Dermis microvascular lymphatic vessel endothelial cell (primary cell): ENCODE measurements around the gene UBE2H. TPM values are rescaled to one million over a fixed set of nuclear protein-coding genes. Genes with fewer than 3 reads are reported as not detected.
A peak's percentile ranks its signal among the peaks of the same experiment; 100 is the strongest.

ENCODE experiments used
- DNase-seq, 2 donors: peaks; one replicate each; pipeline versions ENCODE4 v3.0.0 to v3.0.0-alpha.2; 2010; ENCODE audit warnings: low read depth in 2 of 2
- total RNA-seq: library from RNA; depleted of rRNA; stranded (reverse); fragments of >200 nt; gene quantifications from 2 replicates; pipeline ENCODE4 v1.2.1, GENCODE V29; 2014

Gene UBE2H
- total RNA-seq, 1 donor from 2014 or later = 45.6 TPM

- DNase-seq = peak; percentile 55 to 72
These were observed 2.4 kb downstream of the UBE2H start for GRCh38 chr7:129950191-129950932.

DNA sequence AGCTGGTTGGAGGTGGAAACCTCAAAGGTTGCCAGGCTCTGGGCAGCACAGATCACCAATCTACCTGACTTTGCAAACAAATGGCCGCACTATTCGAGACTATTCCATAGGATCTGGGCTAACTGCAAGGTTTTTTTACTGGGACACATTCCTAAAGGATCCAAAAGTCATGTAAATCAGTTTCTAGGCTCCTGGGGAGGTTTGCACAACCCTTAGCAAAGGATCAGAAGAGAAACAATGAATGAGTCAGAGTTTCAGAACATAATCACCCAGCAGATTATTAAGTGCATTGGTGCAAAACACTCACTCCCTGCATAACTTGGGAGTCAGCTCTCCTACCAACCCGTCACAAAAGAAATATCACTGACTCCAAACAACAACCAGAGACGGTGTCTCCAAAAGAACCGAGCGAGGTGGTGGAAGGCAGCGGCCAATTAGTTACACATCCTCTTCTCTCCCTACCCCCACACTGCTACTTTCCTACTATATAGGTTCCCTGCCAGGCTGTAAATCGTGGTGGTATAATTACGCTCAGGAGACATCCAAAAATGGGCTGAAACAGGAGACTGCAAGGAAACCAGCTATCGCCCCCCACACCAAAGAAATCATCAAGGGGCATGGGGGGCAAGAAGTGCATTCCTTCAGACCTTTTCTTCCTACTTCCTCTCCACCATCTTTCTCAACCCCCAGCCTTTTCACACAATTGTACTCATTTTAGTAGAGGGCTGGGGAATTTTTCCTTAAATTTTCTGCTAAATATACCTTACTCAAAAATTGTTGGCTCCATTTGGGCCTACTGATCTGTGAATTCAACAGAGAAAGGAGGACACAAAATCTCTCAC, 3.2 kb downstream of the UBE2H start:
- DNase-seq = peak; percentile 57 to 84

- DNase-seq = peak; percentile 97
These were observed 3.9 kb downstream of the UBE2H start for GRCh38 chr7:129948877-129949291.

GRCh38 chr7:129948338-129948737, 4.4 kb downstream of the UBE2H start:
- no peak for DNase-seq

GRCh38 chr7:129947701-129948100, 5.1 kb downstream of the UBE2H start:
- no peak for DNase-seq

DNA sequence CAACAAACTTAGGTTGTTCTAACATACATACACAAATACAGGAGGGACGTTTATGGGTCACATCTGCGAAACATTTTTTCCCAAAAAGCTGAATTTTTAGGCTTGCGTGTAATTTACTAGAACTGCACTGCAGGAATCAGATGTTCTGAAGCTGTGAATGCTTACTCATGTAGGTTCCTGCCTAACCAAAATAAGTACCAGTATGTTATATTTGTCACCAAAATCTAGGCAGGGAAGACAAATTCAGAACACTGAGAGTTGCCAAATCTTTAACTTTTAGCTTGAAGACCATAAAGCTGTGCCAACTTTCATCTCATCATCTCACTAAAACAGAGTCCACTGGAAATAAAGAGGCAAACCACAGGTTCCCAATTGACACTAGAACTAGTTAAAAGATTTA, 5.7 kb downstream of the UBE2H start:
- no peak for DNase-seq

GRCh38 chr7:129946282-129946681, 6.5 kb downstream of the UBE2H start:
- no peak for DNase-seq

- DNase-seq = no peak
These were observed 9.4 kb downstream of the UBE2H start for GRCh38 chr7:129943352-129943751.

- DNase-seq = no peak
These were observed 12.4 kb downstream of the UBE2H start for GRCh38 chr7:129940329-129940728.

DNA sequence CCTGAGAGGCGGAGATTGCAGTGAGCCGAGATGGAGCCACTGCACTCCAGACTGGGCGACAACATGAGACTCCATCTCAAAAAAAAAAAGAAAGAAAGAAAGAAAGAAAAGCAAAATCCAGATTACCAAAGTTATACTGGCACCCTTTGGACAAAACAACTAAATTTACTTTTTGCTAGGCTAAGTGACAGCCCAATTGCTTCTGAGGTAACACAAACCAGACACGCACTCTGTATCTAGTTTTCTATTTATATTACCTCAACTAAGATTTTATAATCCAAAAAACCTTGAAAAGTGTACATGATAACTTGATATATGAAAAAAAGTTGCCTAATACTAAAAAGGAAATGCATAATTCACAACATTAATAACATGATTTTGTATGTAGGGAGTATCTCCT, 12.9 kb downstream of the UBE2H start:
- DNase-seq = no peak

GRCh38 chr7:129933627-129934026, 19.1 kb downstream of the UBE2H start:
- no peak for DNase-seq

- no peak for DNase-seq
These were observed 26.1 kb downstream of the UBE2H start for GRCh38 chr7:129926618-129927017.

DNA sequence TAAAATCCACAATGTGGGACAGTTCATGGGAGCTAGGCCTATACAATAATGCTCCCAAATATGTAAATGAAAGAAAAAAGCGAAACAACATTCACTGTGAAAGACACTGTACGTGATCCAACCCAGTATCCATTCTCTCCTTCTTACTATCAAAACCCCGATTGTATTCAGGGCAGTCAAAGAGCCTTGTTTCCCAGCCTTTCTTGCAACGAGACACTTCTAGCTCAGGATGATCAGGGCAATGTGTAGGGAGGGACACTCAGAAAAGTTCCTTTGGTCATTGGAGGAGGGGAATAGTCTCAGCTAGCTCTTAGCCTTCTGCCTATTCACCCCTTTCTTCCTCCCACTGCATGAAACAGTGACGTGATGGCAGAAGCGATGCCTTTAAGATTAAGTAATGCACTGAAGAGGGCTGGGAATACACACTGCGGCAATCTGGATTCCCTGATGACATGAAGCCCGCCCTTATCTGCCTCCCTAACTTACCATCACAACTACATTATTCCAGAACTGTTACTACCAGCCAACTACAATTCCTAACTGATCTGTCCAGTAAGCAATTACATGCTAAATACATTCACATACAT, 27.3 kb downstream of the UBE2H start:
- DNase-seq = no peak

DNA sequence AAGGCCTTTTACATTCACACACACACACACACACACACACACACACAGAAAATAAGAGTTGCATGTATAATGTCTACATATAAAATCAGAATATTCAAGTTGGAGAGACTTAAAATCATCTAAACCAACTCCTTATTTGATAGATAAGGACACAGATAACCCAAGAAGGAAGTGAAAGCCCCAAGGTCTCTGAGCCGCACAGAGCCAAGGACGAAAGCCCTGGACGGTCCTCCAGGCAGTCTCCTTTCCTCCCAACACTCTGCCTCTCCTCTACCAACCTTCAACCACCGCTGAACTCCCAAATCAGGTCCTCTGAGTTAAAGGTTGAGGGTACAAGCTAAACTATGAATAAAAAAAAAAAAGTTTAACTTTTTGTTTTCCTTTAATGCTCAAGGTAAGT, 28.2 kb downstream of the UBE2H start:
- no peak for DNase-seq

- peak in 1 of 2 donors; percentile 66 for DNase-seq
These were observed 29.1 kb downstream of the UBE2H start for GRCh38 chr7:129923709-129924108.

GRCh38 chr7:129919492-129919891, 33.3 kb downstream of the UBE2H start:
- no peak for DNase-seq

DNA sequence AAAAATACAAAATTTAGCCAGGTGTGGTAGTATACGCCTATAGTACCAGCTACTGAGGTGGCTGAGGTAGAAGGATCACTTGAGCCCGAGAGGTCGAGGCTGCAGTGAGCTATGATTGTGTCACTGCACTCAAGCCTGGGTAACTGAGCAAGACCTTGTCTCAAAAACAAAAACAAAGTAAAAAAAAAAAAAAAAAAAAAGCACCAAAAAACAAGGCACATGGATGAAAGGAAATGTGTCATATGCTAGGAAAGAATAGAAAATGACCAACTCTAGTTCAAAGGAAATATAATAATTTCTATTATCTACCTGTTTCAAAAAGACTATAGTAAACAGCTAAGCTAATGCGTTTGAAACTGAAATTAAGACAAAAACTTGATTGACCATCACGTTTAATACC, 33.8 kb downstream of the UBE2H start:
- DNase-seq = peak in 1 of 2 donors; percentile 58

- no peak for DNase-seq
These were observed 34.8 kb downstream of the UBE2H start for GRCh38 chr7:129917934-129918333.

DNA sequence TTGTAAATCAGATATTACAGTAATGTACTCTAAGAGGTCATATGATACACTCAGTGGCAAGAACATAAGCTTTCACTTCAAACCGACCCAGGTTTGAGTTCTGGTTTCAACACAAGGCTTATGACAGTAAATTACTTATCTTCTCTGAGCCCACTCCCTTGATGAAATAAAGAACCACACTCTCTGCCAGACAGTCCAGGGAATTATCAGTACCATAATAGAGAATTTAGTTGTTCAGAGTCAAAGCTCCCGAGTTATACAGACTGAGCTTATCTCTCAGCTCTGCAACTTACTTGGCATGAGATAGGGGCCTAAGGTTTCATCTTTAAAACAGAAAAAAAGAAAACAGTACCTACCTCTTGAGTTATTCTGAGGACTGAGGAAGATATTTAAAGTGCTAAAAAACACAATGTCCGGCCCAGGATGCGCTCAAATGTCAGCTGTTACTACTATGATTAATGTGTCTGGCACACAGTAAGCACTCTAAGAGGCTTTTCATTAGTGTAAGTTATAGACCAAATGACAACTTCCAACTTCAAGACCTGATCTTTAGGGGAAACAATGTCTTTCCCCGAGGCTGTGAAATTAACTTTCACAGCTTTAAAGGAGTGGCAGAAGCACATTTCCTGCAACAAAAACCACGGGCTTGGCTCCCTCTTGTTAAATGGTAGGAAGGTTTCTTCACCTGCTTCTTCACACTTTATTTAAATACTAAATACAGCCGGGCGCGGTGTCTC, 38.1 kb downstream of the UBE2H start:
- DNase-seq = peak in 1 of 2 donors; percentile 28

DNA sequence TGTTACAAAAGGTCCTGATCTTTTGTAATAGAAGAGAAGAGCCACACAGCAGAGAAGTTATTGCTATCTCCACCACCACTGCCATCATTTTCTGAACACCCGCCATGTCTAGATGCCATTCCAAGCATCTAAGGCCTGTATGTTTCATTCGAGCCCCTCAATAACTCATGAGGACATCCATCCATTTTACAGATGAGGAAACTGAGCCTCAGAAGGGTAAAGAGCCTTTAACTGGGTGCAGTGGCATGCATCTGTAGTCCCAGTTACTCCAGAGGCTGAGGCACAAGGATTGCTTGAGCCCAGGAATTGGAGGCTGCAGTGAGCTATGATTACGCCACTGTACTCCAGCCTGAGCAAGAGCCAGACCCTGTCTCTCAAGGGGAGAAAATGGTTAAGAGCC, 39.3 kb downstream of the UBE2H start:
- no peak for DNase-seq

GRCh38 chr7:129911790-129912189, 41.0 kb downstream of the UBE2H start:
- no peak for DNase-seq

GRCh38 chr7:129909669-129910068, 43.1 kb downstream of the UBE2H start:
- no peak for DNase-seq
